Prostate gland (tissue), 2 donors: ENCODE data around the gene UIMC1.
"Not testable (repeated sequence)": the region's sequence is repeated elsewhere in the genome, so short reads cannot be mapped to it uniquely, and the experiment has no call there.

ENCODE experiments used
- POLR2A ChIP-seq: fragments of 450-650 bp; IDR thresholded peaks from one replicate; pipeline ENCODE4 v1.6.1; 2016; ENCODE audit warnings: antibody characterized with exemption, mild to moderate bottlenecking
- TF ChIP-seq, protein P1 (sequence below), 4 experiments: fragments of 200-600 bp in 2 of 4; fragments of 450-650 bp in 2 of 4; sonication (generic) in 2 of 4; IDR thresholded peaks; 1 replicate in 3 of 4; 2 replicates in 1 of 4; pipeline ENCODE4 v1.5.1; 2016 to 2019; ENCODE audit warnings: antibody characterized with exemption in 4 of 4, mild to moderate bottlenecking in 2 of 4, moderate library complexity in 2 of 4

DNA sequence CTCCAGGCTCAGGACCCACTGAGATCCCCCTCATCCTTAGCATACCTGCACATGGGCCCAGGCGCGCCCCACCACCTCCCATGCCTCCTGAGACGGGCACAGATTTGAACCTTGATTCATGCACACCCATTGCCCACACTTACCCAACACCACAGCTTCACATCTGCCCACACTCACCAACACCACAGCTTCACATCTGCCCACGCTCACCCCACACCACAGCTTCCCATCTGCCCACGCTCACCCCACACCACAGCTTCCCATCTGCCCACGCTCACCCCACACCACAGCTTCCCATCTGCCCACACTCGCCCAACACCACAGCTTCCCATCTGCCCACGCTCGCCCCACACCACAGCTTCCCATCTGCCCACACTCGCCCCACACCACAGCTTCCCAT is 135.9 kb downstream of the UIMC1 start:
- TF ChIP-seq, protein P1, sequence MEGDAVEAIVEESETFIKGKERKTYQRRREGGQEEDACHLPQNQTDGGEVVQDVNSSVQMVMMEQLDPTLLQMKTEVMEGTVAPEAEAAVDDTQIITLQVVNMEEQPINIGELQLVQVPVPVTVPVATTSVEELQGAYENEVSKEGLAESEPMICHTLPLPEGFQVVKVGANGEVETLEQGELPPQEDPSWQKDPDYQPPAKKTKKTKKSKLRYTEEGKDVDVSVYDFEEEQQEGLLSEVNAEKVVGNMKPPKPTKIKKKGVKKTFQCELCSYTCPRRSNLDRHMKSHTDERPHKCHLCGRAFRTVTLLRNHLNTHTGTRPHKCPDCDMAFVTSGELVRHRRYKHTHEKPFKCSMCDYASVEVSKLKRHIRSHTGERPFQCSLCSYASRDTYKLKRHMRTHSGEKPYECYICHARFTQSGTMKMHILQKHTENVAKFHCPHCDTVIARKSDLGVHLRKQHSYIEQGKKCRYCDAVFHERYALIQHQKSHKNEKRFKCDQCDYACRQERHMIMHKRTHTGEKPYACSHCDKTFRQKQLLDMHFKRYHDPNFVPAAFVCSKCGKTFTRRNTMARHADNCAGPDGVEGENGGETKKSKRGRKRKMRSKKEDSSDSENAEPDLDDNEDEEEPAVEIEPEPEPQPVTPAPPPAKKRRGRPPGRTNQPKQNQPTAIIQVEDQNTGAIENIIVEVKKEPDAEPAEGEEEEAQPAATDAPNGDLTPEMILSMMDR (IDR thresholded peaks at IDR 0.05) = not testable (repeated sequence)
- not testable (repeated sequence) for TF ChIP-seq POLR2A
